Ovary (tissue), 3 donors: ENCODE data around the gene SPOPL.

Experiments used
- CTCF ChIP-seq, 3 donors: fragments of 450-650 bp in 2 of 3; fragments of 200-600 bp in 1 of 3; IDR thresholded peaks; one replicate each; pipeline versions ENCODE4 v1.5.1 to v1.8.0; 2016 to 2022; ENCODE audit warnings: antibody characterized with exemption in 3 of 3, mild to moderate bottlenecking in 1 of 3
- EP300 ChIP-seq: sonication (generic); formaldehyde crosslinking; IDR thresholded peaks from one replicate; pipeline ENCODE4 v1.6.1; 2017; ENCODE audit warnings: antibody characterized with exemption
- POLR2A ChIP-seq: fragments of 450-650 bp; IDR thresholded peaks from one replicate; pipeline ENCODE4 v1.6.1; 2017; ENCODE audit warnings: antibody characterized with exemption, mild to moderate bottlenecking, moderate library complexity
- donor health status: DM: no; HTN: no; CAD: no.

- no peak for TF ChIP-seq EP300
- no peak for TF ChIP-seq CTCF (IDR thresholded peaks at IDR 0.05)
- no peak for TF ChIP-seq POLR2A
Measured at GRCh38 chr2:138589663-138590062, 88.1 kb downstream of the SPOPL start.
